H7 (cell line): ENCODE results near the gene DDX25. TPM values are rescaled to one million over a fixed set of nuclear protein-coding genes. Genes with fewer than 3 reads are reported as not detected.

Source experiments
- total RNA-seq: library from RNA; depleted of rRNA; stranded (reverse); fragments of >200 nt; shearing (Covaris generic); gene quantifications from 2 replicates; pipeline ENCODE4 v1.2.3, GENCODE V29; 2014; rRNA removed

DDX25 gene
- total RNA-seq, 1 experiment from 2014 or later, result 6.7 TPM

Other genes starting within 250 kb of the DDX25 start
- not detected in 2 replicates for gene ACRV1, start 223.7 kb upstream of the DDX25 start, total RNA-seq
- not detected in 2 replicates for gene PATE1, start 158.2 kb upstream of the DDX25 start, total RNA-seq
- not detected in 2 replicates for gene PATE2, start 125.7 kb upstream of the DDX25 start, total RNA-seq
- not detected in 2 replicates for gene PATE3, start 116.4 kb upstream of the DDX25 start, total RNA-seq
- gene PATE4, start 71.2 kb upstream of the DDX25 start, total RNA-seq, result not detected in 2 replicates
- gene HYLS1, start 16.8 kb upstream of the DDX25 start, total RNA-seq, result 7.9 and 11.5 TPM in 2 replicates
- 12.7 and 19.0 TPM in 2 replicates for gene PUS3, start 1.3 kb upstream of the DDX25 start, total RNA-seq
- not detected in 2 replicates for gene VSIG10L2, start 41.5 kb downstream of the DDX25 start, total RNA-seq
- 22.7 and 31.5 TPM in 2 replicates for gene CDON, start 158.4 kb downstream of the DDX25 start, total RNA-seq